ENCODE measurements around the gene BAHCC1. TPM values are rescaled to one million over a fixed set of nuclear protein-coding genes. Genes with fewer than 3 reads are reported as not detected.

BAHCC1 gene
- total and polyA plus RNA-seq, 2 donors (not counting 3 experiments of a cell fraction or from before 2014, with no cell fraction given): 4.7 to 11.6 TPM

DNA sequence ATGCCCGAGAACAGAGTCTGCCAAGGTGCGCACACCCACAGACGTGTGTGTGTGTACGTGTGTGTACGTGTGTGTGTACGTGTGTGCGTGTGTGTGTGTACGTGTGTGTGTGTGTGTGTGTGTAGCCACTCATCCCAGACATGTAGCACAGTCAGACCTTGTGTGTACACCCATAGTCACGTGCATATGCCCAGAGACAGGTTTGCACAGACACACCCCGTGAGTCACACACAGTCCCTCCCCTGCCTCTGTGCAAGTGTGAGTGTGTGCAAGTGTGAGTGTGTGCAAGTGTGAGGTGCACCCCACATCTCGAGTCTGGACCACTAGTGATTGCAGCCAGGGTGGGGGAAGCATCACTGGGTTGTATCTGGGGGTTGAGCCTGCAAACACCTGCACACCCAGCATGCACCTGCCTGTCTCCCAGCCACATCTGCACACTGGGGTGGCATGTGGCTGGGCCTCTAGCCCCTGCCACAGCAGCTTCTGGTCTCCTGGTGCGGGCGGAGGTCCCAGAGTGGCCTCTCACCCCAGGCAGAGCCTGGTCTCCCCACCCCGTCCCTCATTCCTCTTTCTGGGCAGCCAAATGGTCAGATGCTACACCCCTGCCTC lies 23.6 kb downstream of the BAHCC1 start:
- DNase-seq (ENCODE audit: low read depth, low spot score) (no peak), FAIRE-seq (no peak)
- dilution Hi-C loops (cut with MboI; ENCODE audit: extremely low pct_ligation_motif_present, low sequenced_read_pairs) (no loop called here), intact Hi-C loops (cut with micrococcal nuclease) (loop anchor here (1.0 to 5.0 kb wide), 2 partner anchors 17 to 38 kb away; no protein-coding TSS in a partner anchor)
- TF ChIP-seq, protein P1, sequence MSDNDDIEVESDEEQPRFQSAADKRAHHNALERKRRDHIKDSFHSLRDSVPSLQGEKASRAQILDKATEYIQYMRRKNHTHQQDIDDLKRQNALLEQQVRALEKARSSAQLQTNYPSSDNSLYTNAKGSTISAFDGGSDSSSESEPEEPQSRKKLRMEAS (IDR thresholded peaks at IDR 0.05; ENCODE audit: insufficient read depth, insufficient read length): no peak
- TF ChIP-seq FOS (IDR thresholded peaks at IDR 0.05; ENCODE audit: borderline replicate concordance, insufficient read depth, low read length): no peak
- TF ChIP-seq CTCF (IDR thresholded peaks at IDR 0.05; ENCODE audit: extremely low read depth in 1 of 2, insufficient read depth in 1 of 2, low read depth in 1 of 2, low read length in 2 of 2): no peak
- no peak for TF ChIP-seq EZH2 (IDR thresholded peaks at IDR 0.05; ENCODE audit: borderline replicate concordance, low read depth, low read length, severe bottlenecking)
- TF ChIP-seq GATA2 (IDR thresholded peaks at IDR 0.05; ENCODE audit: insufficient read depth, insufficient read length, low read depth, low read length): no peak
- no peak for TF ChIP-seq POLR2A (IDR thresholded peaks at IDR 0.05; ENCODE audit: low read depth, low read length)
- no peak for TF ChIP-seq POLR2AphosphoS5 (IDR thresholded peaks at IDR 0.05; ENCODE audit: insufficient read depth, low read depth, low read length)
- TF ChIP-seq MYC (IDR thresholded peaks at IDR 0.05; ENCODE audit: low read depth, low read length): no peak
- no peak for TF ChIP-seq JUN (IDR thresholded peaks at IDR 0.05; ENCODE audit: borderline replicate concordance, insufficient read depth, insufficient read length, low read depth)
- H4K20me1 ChIP-seq (replicated peaks; ENCODE audit: control insufficient read depth, extremely low read depth, insufficient read depth, low read length): no peaks in the 10 kb centered on the region
- ChIA-PET POLR2A (interaction anchor here (0.6 to 0.9 kb wide), 2 partner anchors 11 to 53 kb away, joined by 4 to 6 read pairs; no protein-coding TSS in a partner anchor), CTCF (interaction anchor here (0.7 to 1.7 kb wide), 4 partner anchors 12 to 164 kb away, joined by 3 to 6 read pairs (median 4); no protein-coding TSS in a partner anchor)
- no TSS peak for BruUV-seq (replicated peaks)
- H3K4me1 ChIP-seq (ENCODE audit: control insufficient read depth, extremely low read depth, insufficient read depth, low read length): peaks cover 27% of the 10 kb centered on the region
- no peak overlapping the region for H3K4me2 ChIP-seq (ENCODE audit: insufficient read depth, low read length)
- H3K79me2 ChIP-seq (ENCODE audit: control insufficient read depth, insufficient read depth, low read length): no peaks in the 10 kb centered on the region
- no peaks in the 10 kb centered on the region for H3K36me3 ChIP-seq (ENCODE audit: control insufficient read depth in 2 of 2, extremely low read depth in 1 of 2, insufficient read depth in 2 of 2, low read length in 2 of 2)
- H3K4me3 ChIP-seq (replicated peaks in 1 of 3; ENCODE audit: insufficient read depth in 1 of 3, low read depth in 1 of 3, low read length in 3 of 3): no peak overlapping the region
- no peaks in the 10 kb centered on the region for H3K9me1 ChIP-seq (replicated peaks; ENCODE audit: control insufficient read depth, extremely low read depth, insufficient read depth, low read length)
- H3K27ac ChIP-seq (ENCODE audit: insufficient read depth, low read depth, low read length): no peak overlapping the region
- H3K9me3 ChIP-seq (replicated peaks; ENCODE audit: control insufficient read depth, insufficient read depth, low read length): no peaks in the 10 kb centered on the region
- H3K27me3 ChIP-seq (ENCODE audit: control insufficient read depth in 2 of 2, insufficient read depth in 2 of 2, low read length in 2 of 2): no peaks in the 10 kb centered on the region
- H3K9ac ChIP-seq (replicated peaks; ENCODE audit: extremely low read depth, insufficient read depth, low read length): no peak overlapping the region
- peak overlapping the region; percentile 17 for H2AFZ ChIP-seq (ENCODE audit: low read depth, low read length)

Data from endothelial cell of umbilical vein (primary cell).